ENCODE results near the gene PCCA.

The PCCA gene

GRCh38 chr13:100530671-100531213, 441.8 kb downstream of the PCCA start:
- no peak for DNase-seq

- no peak for DNase-seq
Measured at GRCh38 chr13:100532090-100532766, 443.3 kb downstream of the PCCA start.

DNA sequence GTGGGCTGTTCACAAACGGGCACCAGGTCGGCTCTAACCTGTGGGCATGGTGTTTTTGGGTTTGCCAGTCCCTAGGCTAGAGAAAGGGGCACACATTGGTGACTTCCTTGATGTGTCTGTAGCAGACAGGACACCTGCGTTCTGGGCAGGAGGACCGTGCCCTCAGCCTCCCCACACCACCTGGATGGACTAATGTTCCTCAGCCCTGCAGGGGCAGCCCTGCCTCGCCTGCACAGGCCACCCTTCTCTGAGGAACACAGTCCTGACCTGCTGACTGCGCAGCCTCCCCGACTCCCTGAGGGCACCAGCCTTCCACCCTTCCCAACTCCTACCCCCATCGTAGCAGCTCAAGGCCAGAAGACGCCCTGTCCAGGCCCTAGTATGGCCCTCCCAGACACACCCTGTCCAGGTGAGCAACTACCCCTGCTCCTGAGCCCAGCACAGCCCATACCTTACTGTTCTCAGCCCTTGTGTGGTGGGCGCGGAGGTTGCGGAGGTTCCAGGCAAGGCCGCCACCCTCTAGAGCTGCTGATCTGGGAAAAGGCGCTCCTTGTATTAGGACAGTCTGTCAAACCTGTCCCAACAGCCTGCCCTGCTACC, 444.0 kb downstream of the PCCA start:
- DNase-seq: no peak

DNA sequence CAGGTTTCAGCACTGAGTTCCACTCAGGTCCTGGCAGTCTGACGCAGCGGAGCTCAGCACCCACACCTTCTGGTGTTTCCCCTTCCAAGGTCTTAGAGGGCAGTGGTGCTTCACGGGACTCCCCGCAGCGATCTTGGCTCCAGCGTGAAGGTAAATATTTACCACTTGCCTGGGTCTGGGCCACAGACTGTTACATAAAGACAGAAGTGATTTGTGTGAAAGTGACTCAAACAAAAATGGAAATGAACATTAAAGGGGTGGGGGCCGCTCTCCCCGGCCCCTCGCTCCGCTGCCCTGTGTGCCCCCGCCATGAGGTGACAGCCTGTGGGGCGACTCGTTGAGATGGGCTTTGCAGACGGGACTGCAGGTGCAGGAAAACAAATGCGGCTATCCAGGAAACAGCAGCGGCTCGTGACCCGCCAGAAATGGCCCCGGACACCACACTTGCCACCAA, 444.7 kb downstream of the PCCA start:
- peak; percentile 93 for DNase-seq

- no peak for DNase-seq
Measured at GRCh38 chr13:100534147-100534843, 445.4 kb downstream of the PCCA start.

DNA sequence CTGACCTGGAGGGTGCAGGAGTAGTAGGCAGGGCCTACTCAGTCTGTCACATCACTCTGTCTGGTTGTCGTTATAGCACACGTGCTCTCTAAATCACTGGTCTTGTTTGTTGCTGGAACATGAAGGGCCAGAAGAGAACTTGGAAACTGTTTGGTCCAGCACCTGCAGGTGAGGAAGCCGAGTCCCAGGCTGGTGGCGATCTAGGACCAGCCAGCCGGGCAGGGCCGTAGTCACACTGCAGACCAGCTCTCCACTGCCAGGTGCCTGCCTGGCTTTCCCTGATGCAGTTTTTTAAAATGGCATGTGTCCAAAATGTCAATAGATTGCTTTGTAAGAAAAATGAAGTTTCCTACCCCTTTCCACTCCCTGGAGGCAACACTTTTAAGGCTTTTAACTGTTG, 446.0 kb downstream of the PCCA start:
- DNase-seq: no peak

DNA sequence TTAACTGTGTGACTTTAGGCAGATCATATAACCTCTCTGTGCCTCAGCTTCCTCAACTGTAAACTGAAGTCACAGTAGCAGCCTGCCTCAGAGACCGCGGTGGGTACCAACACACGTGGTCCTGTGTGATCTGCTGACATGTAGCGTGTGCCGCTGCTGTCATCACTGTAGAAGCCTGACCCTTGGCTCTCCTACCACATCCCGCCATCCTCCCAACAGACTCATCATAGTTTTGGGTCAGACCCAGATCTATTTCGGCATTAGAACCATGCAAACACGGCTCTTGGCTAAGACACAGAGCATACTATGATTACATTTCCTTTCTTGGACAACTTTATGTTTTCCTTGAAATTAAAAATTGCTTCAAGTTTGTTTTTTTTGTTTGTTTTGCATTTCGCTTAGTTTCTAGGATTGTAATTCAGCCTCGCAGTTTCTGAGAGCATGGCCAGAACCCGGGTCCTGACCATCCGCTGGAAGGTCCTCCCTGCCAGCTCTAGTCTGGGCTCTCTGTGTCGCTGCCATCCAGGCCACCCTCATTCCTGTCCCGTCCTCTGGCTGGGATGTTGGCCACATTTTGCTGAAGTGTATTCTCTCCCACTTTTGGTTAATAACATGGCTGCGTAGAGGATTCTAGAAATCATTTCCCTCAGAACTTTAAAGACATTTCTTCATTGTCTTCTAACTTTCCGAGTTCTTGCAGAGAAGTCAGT, 446.7 kb downstream of the PCCA start:
- no peak for DNase-seq

- no peak for DNase-seq
Measured at GRCh38 chr13:100536643-100537180, 447.8 kb downstream of the PCCA start.

DNA sequence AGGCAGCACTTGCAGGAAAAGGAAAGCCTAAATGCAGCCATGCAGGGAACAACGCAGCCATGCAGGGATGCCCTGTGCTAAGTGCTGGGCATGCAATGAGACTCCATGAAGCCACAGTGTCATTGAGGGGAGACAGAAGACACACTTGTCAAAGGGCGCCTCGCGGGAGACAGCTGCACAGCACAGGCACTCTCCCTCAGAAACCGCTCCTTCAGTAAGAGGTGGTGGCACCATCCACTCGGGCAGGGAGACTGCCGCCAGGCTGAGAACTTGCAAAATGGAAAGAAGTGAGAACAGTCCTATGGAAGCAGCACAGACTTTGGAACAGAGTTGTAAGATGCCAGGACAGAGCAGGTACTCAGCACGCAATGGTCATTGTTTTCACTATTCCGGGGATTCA, 448.6 kb downstream of the PCCA start:
- no peak for DNase-seq

GRCh38 chr13:100537951-100538462, 449.1 kb downstream of the PCCA start:
- DNase-seq: no peak

DNA sequence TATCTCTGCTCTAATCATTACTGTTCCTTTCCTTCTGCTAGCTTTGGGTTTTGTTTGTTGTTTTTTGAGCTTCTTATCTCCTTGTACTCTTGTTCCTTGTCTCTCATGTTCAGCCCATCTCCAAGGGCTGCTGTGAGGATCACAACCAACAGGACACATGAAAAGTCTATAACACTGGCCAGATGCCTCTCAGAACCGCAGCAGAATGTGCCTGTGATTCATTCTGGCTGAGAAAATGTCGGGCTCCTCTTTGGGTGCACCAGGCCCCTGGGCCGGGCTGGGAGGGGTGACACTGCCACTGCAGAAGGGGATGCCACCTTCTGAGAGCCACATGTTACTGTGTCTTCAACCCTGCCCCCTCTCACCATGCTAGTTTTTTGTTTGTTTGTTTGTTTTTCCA, 451.7 kb downstream of the PCCA start:
- no peak for DNase-seq

GRCh38 chr13:100541897-100542825, 453.3 kb downstream of the PCCA start:
- DNase-seq: peak; percentile 63

GRCh38 chr13:100542826-100543156, 453.9 kb downstream of the PCCA start:
- DNase-seq: peak; percentile 78

- DNase-seq: no peak
Measured at GRCh38 chr13:100543872-100544602, 455.1 kb downstream of the PCCA start.

DNA sequence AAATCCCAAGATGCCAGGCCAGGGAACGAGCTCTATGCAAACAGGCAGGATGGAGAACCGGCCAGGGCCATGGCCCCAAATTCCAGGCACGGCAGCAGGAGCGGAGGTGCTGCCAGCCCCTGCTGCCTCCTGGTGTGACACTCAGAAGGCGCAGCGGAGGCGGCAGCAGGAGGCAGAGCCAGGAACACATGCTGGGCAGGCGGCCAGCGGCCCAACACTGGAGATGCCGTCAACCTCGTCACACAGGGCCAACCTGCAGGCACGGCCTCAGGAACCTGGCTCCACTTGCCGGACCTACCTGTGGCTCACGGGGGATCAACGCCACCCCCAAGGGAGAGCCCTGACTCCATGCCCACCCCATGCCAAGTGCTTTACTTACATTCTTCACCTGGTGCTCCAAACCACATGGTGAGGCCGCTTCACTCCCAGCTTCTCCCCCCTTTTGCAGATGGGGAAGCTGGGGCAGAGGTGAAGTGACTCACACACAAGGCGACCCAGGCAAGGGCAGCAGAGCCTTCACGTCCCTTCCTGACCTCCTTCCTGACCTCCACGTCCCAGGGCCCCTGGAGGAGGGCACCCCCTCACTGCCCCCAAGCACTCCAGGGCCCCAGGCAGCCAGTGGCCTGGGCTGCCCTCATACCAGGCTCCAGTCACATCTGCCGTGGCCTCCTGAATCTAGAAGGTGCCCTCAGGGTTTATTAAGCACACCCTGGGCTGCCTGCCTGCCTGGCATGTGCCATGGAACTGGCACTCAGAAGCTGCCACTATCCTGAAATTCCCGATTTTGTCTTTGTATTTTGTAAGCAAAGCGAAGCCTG, 456.2 kb downstream of the PCCA start:
- DNase-seq: no peak

- no peak for DNase-seq
Measured at GRCh38 chr13:100545684-100546061, 456.8 kb downstream of the PCCA start.

GRCh38 chr13:100546713-100547405, 458.0 kb downstream of the PCCA start:
- no peak for DNase-seq

- DNase-seq: no peak
Measured at GRCh38 chr13:100547791-100548201, 458.9 kb downstream of the PCCA start.

GRCh38 chr13:100549316-100549715, 460.4 kb downstream of the PCCA start:
- no peak for DNase-seq
